Activated CD8-positive, alpha-beta memory T cell treated with anti-CD3 and anti-CD28 coated beads for 1 hour (primary cell): ENCODE results near the gene PPP2R2B.

Experiments used
- DNase-seq, 2 donors: peaks; one replicate each; pipeline ENCODE4 v3.0.0-alpha.2; 2020; ENCODE audit warnings: low read depth in 1 of 2; ENCODE audit errors: extremely low read depth in 1 of 2

The PPP2R2B gene

GRCh38 chr5:146789712-146790653, 88.6 kb downstream of the PPP2R2B start:
- DNase-seq: no peak

- DNase-seq: no peak
These were observed 89.7 kb downstream of the PPP2R2B start for GRCh38 chr5:146788898-146789297.

- no peak for DNase-seq
These were observed 93.5 kb downstream of the PPP2R2B start for GRCh38 chr5:146785065-146785464.

- no peak for DNase-seq
These were observed 97.4 kb downstream of the PPP2R2B start for GRCh38 chr5:146781157-146781556.

GRCh38 chr5:146779211-146779869, 99.2 kb downstream of the PPP2R2B start:
- no peak for DNase-seq

GRCh38 chr5:146778795-146779194, 99.8 kb downstream of the PPP2R2B start:
- no peak for DNase-seq

- no peak for DNase-seq
These were observed 100.3 kb downstream of the PPP2R2B start for GRCh38 chr5:146778261-146778660.

GRCh38 chr5:146772881-146773466, 105.6 kb downstream of the PPP2R2B start:
- DNase-seq: no peak

GRCh38 chr5:146770980-146771379, 107.6 kb downstream of the PPP2R2B start:
- DNase-seq: no peak

- no peak for DNase-seq
These were observed 108.0 kb downstream of the PPP2R2B start for GRCh38 chr5:146770546-146770945.

GRCh38 chr5:146767534-146767933, 111.0 kb downstream of the PPP2R2B start:
- no peak for DNase-seq

- no peak for DNase-seq
These were observed 112.5 kb downstream of the PPP2R2B start for GRCh38 chr5:146766013-146766412.

- DNase-seq: no peak
These were observed 113.3 kb downstream of the PPP2R2B start for GRCh38 chr5:146765089-146765832.

GRCh38 chr5:146762830-146763229, 115.7 kb downstream of the PPP2R2B start:
- DNase-seq: no peak

- DNase-seq: no peak
These were observed 116.7 kb downstream of the PPP2R2B start for GRCh38 chr5:146761811-146762210.

- DNase-seq: no peak
These were observed 119.6 kb downstream of the PPP2R2B start for GRCh38 chr5:146758938-146759337.

- no peak for DNase-seq
These were observed 120.5 kb downstream of the PPP2R2B start for GRCh38 chr5:146758076-146758475.

- no peak for DNase-seq
These were observed 122.0 kb downstream of the PPP2R2B start for GRCh38 chr5:146756546-146756945.

- DNase-seq: no peak
These were observed 122.8 kb downstream of the PPP2R2B start for GRCh38 chr5:146755793-146756192.

- no peak for DNase-seq
These were observed 123.9 kb downstream of the PPP2R2B start for GRCh38 chr5:146754621-146755020.

GRCh38 chr5:146753641-146754040, 124.9 kb downstream of the PPP2R2B start:
- no peak for DNase-seq
